HEK293 (cell line): Measurements from ENCODE around the gene POP7.

Experiments used
- CTCF ChIA-PET: fragments of 350-600 bp; formaldehyde crosslinking; extraction: SDS; loops from one replicate; lab custom pipeline; 2021; ENCODE audit warnings: antibody characterized with exemption; lab: Yijun Ruan, JAX
- POLR2A ChIA-PET: fragments of 300-600 bp; formaldehyde crosslinking; extraction: SDS; loops from one replicate; lab custom pipeline; 2020; ENCODE audit warnings: antibody characterized with exemption, inconsistent platforms; lab: Yijun Ruan, JAX
- H3K27ac ChIP-seq: fragments of 200-500 bp; sonication (Bioruptor generic); 2 replicates; pipeline ENCODE4 v1.5.1; 2014; ENCODE audit warnings: low read depth, low read length, control low read depth, inconsistent platforms; ENCODE audit errors: extremely low read depth
- H3K36me3 ChIP-seq, 2 experiments: fragments of 200-500 bp in 1 of 2; sonication (Bioruptor generic) in 1 of 2; 1 replicate in 1 of 2; 2 replicates in 1 of 2; pipeline ENCODE4 v1.5.1; 2014 to 2017; ENCODE audit warnings: inconsistent platforms in 2 of 2, low read length in 2 of 2; ENCODE audit not compliant: control insufficient read depth in 2 of 2, insufficient read depth in 1 of 2
- H3K4me1 ChIP-seq: fragments of 200-500 bp; sonication (Bioruptor generic); 2 replicates; pipeline ENCODE4 v1.5.1; 2014; ENCODE audit warnings: mild to moderate bottlenecking, low read length, inconsistent platforms; ENCODE audit not compliant: control insufficient read depth, insufficient read depth
- H3K4me3 ChIP-seq: 2 replicates; pipeline ENCODE4 v1.5.1; 2011; ENCODE audit warnings: low read depth, mild to moderate bottlenecking, control low read depth, low read length, moderate library complexity
- H3K9me3 ChIP-seq: fragments of 200-500 bp; sonication (Bioruptor generic); 2 replicates; pipeline ENCODE4 v1.5.1; 2014; ENCODE audit warnings: low read depth, low read length, inconsistent platforms; ENCODE audit not compliant: control insufficient read depth, insufficient read depth
- GLI2 ChIP-seq: fragments of 450-650 bp; formaldehyde crosslinking; IDR thresholded peaks from 2 replicates; pipeline ENCODE4; 2017; ENCODE audit warnings: missing biosample characterization, missing genetic modification characterization, low read depth, borderline replicate concordance
- GLIS1 ChIP-seq: fragments of 450-650 bp; formaldehyde crosslinking; IDR thresholded peaks from 2 replicates; pipeline ENCODE4 v1.5.1; 2016; ENCODE audit warnings: missing biosample characterization, missing genetic modification characterization
- GLIS2 ChIP-seq: fragments of 450-650 bp; formaldehyde crosslinking; IDR thresholded peaks from 2 replicates; pipeline ENCODE4 v1.5.1; 2016; ENCODE audit warnings: missing biosample characterization, missing genetic modification characterization
- IKZF3 ChIP-seq: fragments of 450-650 bp; IDR thresholded peaks from 2 replicates; pipeline ENCODE4 v1.5.0; 2018; ENCODE audit warnings: missing biosample characterization, mild to moderate bottlenecking, missing genetic modification characterization, moderate library complexity
- KLF10 ChIP-seq: fragments of 450-650 bp; IDR thresholded peaks from 2 replicates; pipeline ENCODE4 v1.5.1; 2018; ENCODE audit warnings: missing biosample characterization, mild to moderate bottlenecking, missing genetic modification characterization
- KLF8 ChIP-seq: fragments of 450-650 bp; formaldehyde crosslinking; IDR thresholded peaks from 2 replicates; pipeline ENCODE4 v1.5.1; 2016; ENCODE audit warnings: missing biosample characterization, missing genetic modification characterization
- RBAK ChIP-seq: fragments of 450-650 bp; formaldehyde crosslinking; IDR thresholded peaks from 2 replicates; pipeline ENCODE4 v1.5.1; 2016; ENCODE audit warnings: missing biosample characterization, missing genetic modification characterization
- SP3 ChIP-seq: fragments of 450-650 bp; formaldehyde crosslinking; IDR thresholded peaks from 2 replicates; pipeline ENCODE4 v1.5.1; 2016; ENCODE audit warnings: missing biosample characterization, missing genetic modification characterization
- ZBTB17 ChIP-seq: fragments of 450-650 bp; formaldehyde crosslinking; IDR thresholded peaks from 2 replicates; pipeline ENCODE4 v1.5.1; 2016; ENCODE audit warnings: missing biosample characterization, missing genetic modification characterization
- ZBTB20 ChIP-seq: fragments of 450-650 bp; formaldehyde crosslinking; IDR thresholded peaks from 2 replicates; pipeline ENCODE4 v1.5.1; 2016; ENCODE audit warnings: missing biosample characterization, missing genetic modification characterization
- ZFHX2 ChIP-seq: fragments of 450-650 bp; formaldehyde crosslinking; conservative IDR thresholded peaks from 2 replicates; pipeline ENCODE4 v1.5.1; 2016; ENCODE audit warnings: missing biosample characterization, missing genetic modification characterization
- ZIC2 ChIP-seq: fragments of 450-650 bp; formaldehyde crosslinking; IDR thresholded peaks from 2 replicates; pipeline ENCODE4 v1.5.1; 2016; ENCODE audit warnings: missing biosample characterization, missing genetic modification characterization
- ZNF121 ChIP-seq: fragments of 450-650 bp; formaldehyde crosslinking; IDR thresholded peaks from 2 replicates; pipeline ENCODE4 v1.5.1; 2016; ENCODE audit warnings: missing biosample characterization, missing genetic modification characterization
- ZNF146 ChIP-seq: fragments of 450-650 bp; formaldehyde crosslinking; IDR thresholded peaks from 2 replicates; pipeline ENCODE4 v1.5.1; 2016; ENCODE audit warnings: missing biosample characterization, missing genetic modification characterization
- ZNF335 ChIP-seq: fragments of 450-650 bp; formaldehyde crosslinking; conservative IDR thresholded peaks from 2 replicates; pipeline ENCODE4 v1.5.1; 2016; ENCODE audit warnings: missing biosample characterization, missing genetic modification characterization
- ZNF398 ChIP-seq: fragments of 450-650 bp; formaldehyde crosslinking; IDR thresholded peaks from 2 replicates; pipeline ENCODE4 v1.5.1; 2017; ENCODE audit warnings: missing biosample characterization, missing genetic modification characterization
- ZNF426 ChIP-seq: fragments of 450-650 bp; formaldehyde crosslinking; IDR thresholded peaks from 2 replicates; pipeline ENCODE4 v1.5.1; 2017; ENCODE audit warnings: missing biosample characterization, missing genetic modification characterization, mild to moderate bottlenecking, inconsistent platforms, moderate library complexity
- ZNF629 ChIP-seq: fragments of 450-650 bp; formaldehyde crosslinking; IDR thresholded peaks from 2 replicates; pipeline ENCODE4 v1.5.1; 2017; ENCODE audit warnings: missing biosample characterization, missing genetic modification characterization
- ZNF777 ChIP-seq: fragments of 450-650 bp; formaldehyde crosslinking; IDR thresholded peaks from 2 replicates; pipeline ENCODE4 v1.5.1; 2017; ENCODE audit warnings: missing biosample characterization, missing genetic modification characterization, borderline replicate concordance
- ZSCAN23 ChIP-seq: fragments of 450-650 bp; formaldehyde crosslinking; IDR thresholded peaks from 2 replicates; pipeline ENCODE4 v1.5.1; 2016; ENCODE audit warnings: missing biosample characterization, missing genetic modification characterization
- TF ChIP-seq, protein P1 (sequence below): fragments of 450-650 bp; formaldehyde crosslinking; IDR thresholded peaks from 2 replicates; pipeline ENCODE4 v1.5.1; 2016; ENCODE audit warnings: missing biosample characterization, missing genetic modification characterization
- TF ChIP-seq, protein P2 (sequence below): fragments of 450-650 bp; formaldehyde crosslinking; optimal IDR thresholded peaks from 2 replicates; pipeline ENCODE3; 2016; ENCODE audit warnings: missing biosample characterization, mild to moderate bottlenecking, missing genetic modification characterization
- TF ChIP-seq, protein P3 (sequence below): fragments of 450-650 bp; formaldehyde crosslinking; IDR thresholded peaks from 2 replicates; pipeline ENCODE4 v1.5.1; 2016; ENCODE audit warnings: missing biosample characterization, missing genetic modification characterization

Gene POP7

GRCh38 chr7:100692578-100692961 lies 13.4 kb upstream of the POP7 start (continued):
- TF ChIP-seq ZNF629 (no peak), ZNF146 (tag by site-specific recombination) (no peak), ZNF777 (tag by site-specific recombination) (no peak), ZNF426 (tag by site-specific recombination) (no peak)

- POLR2A ChIA-PET, result interaction anchor here (0.7 to 2.8 kb wide), 10 partner anchors 10 to 196 kb away, joined by 3 to 18 read pairs (median 5); partner anchors contain the start of genes FBXO24, LRCH4, POP7 and UFSP1
- H3K36me3 ChIP-seq, result peaks cover 0 to 19% of the 10 kb centered on the region in 2 experiments; a peak in 2 of 3 replicates
- H3K27ac ChIP-seq, result peak overlapping the region; percentile 76; the same call in 1 of the 2 replicates
- TF ChIP-seq GLIS1 (tag by site-specific recombination) (peak; percentile 29; the same call in 1 of the 2 replicates), GLIS2 (tag by site-specific recombination) (peak; percentile 76), ZBTB20 (peak; percentile 88), ZIC2 (tag by site-specific recombination) (0 out of 2 replicates have a peak, but pooled peaks have one; percentile 13), ZFHX2 (tag by site-specific recombination) (no peak; the same call in 1 of the 2 replicates), RBAK (tag by site-specific recombination) (no peak), ZNF335 (tag by site-specific recombination) (peak; percentile 60), IKZF3 (tag by site-specific recombination) (no peak), ZBTB17 (0 out of 2 replicates have a peak, but pooled peaks have one; percentile 20)
- TF ChIP-seq, protein P1, sequence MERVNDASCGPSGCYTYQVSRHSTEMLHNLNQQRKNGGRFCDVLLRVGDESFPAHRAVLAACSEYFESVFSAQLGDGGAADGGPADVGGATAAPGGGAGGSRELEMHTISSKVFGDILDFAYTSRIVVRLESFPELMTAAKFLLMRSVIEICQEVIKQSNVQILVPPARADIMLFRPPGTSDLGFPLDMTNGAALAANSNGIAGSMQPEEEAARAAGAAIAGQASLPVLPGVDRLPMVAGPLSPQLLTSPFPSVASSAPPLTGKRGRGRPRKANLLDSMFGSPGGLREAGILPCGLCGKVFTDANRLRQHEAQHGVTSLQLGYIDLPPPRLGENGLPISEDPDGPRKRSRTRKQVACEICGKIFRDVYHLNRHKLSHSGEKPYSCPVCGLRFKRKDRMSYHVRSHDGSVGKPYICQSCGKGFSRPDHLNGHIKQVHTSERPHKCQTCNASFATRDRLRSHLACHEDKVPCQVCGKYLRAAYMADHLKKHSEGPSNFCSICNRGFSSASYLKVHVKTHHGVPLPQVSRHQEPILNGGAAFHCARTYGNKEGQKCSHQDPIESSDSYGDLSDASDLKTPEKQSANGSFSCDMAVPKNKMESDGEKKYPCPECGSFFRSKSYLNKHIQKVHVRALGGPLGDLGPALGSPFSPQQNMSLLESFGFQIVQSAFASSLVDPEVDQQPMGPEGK, result peak; percentile 33; the same call in 1 of the 2 replicates
- TF ChIP-seq, protein P2, sequence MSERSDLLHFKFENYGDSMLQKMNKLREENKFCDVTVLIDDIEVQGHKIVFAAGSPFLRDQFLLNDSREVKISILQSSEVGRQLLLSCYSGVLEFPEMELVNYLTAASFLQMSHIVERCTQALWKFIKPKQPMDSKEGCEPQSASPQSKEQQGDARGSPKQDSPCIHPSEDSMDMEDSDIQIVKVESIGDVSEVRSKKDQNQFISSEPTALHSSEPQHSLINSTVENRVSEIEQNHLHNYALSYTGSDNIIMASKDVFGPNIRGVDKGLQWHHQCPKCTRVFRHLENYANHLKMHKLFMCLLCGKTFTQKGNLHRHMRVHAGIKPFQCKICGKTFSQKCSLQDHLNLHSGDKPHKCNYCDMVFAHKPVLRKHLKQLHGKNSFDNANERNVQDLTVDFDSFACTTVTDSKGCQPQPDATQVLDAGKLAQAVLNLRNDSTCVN (tag by site-specific recombination), result peak; percentile 63
- CTCF ChIA-PET, result interaction anchor here (0.5 to 5.5 kb wide), 16 partner anchors 8 to 386 kb away, joined by 3 to 77 read pairs (median 4); partner anchors contain the start of genes FBXO24, LRCH4, MOSPD3 and POP7
- peaks cover 2% of the 10 kb centered on the region; the same call in 1 of the 2 replicates for H3K4me1 ChIP-seq
- H3K9me3 ChIP-seq, result no peaks in the 10 kb centered on the region
- H3K4me3 ChIP-seq, result peak overlapping the region; percentile 56
These were observed 12.4 kb upstream of the POP7 start for GRCh38 chr7:100693312-100694097.

- CTCF ChIA-PET, result interaction anchor here (0.6 to 2.4 kb wide), 3 partner anchors 11 to 225 kb away, joined by 3 to 20 read pairs (median 3); partner anchors contain the start of gene POP7
- POLR2A ChIA-PET, result interaction anchor here (1.1 to 2.8 kb wide), 3 partner anchors 12 to 108 kb away, joined by 3 to 15 read pairs (median 6); partner anchors contain the start of genes FBXO24, LRCH4 and POP7
- peak within 1 kb of the TSS; percentile 76; the same call in 1 of the 2 replicates for H3K27ac ChIP-seq
- TF ChIP-seq ZNF121 (tag by site-specific recombination) (no peak), ZSCAN23 (no peak), GLIS1 (tag by site-specific recombination) (peak; percentile 80), KLF8 (peak; percentile 45; the same call in 1 of the 2 replicates), GLI2 (tag by site-specific recombination) (no peak), ZNF426 (tag by site-specific recombination) (no peak), KLF10 (tag by site-specific recombination) (no peak; the same call in 1 of the 2 replicates), SP3 (tag by site-specific recombination) (no peak), ZNF398 (peak; percentile 65; the same call in 1 of the 2 replicates)
- TF ChIP-seq, protein P3, sequence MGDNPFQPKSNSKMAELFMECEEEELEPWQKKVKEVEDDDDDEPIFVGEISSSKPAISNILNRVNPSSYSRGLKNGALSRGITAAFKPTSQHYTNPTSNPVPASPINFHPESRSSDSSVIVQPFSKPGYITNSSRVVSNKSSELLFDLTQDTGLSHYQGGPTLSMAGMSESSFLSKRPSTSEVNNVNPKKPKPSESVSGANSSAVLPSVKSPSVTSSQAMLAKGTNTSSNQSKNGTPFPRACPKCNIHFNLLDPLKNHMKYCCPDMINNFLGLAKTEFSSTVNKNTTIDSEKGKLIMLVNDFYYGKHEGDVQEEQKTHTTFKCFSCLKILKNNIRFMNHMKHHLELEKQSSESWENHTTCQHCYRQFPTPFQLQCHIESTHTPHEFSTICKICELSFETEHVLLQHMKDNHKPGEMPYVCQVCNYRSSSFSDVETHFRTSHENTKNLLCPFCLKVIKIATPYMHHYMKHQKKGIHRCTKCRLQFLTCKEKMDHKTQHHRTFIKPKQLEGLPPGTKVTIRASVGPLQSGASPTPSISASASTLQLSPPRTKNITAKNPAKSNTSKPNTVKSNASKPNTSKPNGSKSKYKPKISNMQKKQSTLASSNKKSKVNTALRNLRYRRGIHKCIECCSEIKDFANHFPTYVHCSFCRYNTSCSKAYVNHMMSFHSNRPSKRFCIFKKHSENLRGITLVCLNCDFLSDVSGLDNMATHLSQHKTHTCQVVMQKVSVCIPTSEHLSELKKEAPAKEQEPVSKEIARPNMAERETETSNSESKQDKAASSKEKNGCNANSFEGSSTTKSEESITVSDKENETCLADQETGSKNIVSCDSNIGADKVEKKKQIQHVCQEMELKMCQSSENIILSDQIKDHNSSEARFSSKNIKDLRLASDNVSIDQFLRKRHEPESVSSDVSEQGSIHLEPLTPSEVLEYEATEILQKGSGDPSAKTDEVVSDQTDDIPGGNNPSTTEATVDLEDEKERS (tag by site-specific recombination), result no peak
These were observed 11.7 kb upstream of the POP7 start, which contains the start of gene GIGYF1 for GRCh38 chr7:100694098-100694745. GIGYF1 (minus strand) TSS chr7:100694250; CDS start chr7:100688238, 6,012 bp downstream.

More at GRCh38 chr7:100694098-100694745, 11.7 kb upstream of the POP7 start, which contains the start of gene GIGYF1:
- Histone ChIP-seq H3K4me3 (peak within 1 kb of the TSS; percentile 56), H3K4me1 (peaks cover 2% of the 10 kb centered on the region; the same call in 1 of the 2 replicates), H3K36me3 (peaks cover 0 to 12% of the 10 kb centered on the region in 2 experiments; a peak in 2 of 3 replicates), H3K9me3 (no peaks in the 10 kb centered on the region)
